MG63 (cell line): ENCODE measurements around the gene IFITM1. TPM values are rescaled to one million over a fixed set of nuclear protein-coding genes. Genes with fewer than 3 reads are reported as not detected.
"Not testable (repeated sequence)": the region's sequence is repeated elsewhere in the genome, so short reads cannot be mapped to it uniquely, and the experiment has no call there.

Source experiments
- DNase-seq: peaks from one replicate; pipeline ENCODE4 v3.0.0-alpha.2; 2020
- H3K27me3 ChIP-seq: fragments of 250-450 bp; sonication (Bioruptor Pico); 2 replicates; pipeline ENCODE4 v1.5.1; 2020; ENCODE audit warnings: mild to moderate bottlenecking, moderate library complexity
- H3K36me3 ChIP-seq: fragments of 250-450 bp; sonication (Bioruptor Pico); 2 replicates; pipeline ENCODE4 v1.5.1; 2020; ENCODE audit warnings: mild to moderate bottlenecking, moderate library complexity
- H3K4me3 ChIP-seq: fragments of 250-450 bp; sonication (Bioruptor Pico); 2 replicates; pipeline ENCODE4 v1.5.1; 2020; ENCODE audit warnings: mild to moderate bottlenecking, moderate library complexity
- H3K9me3 ChIP-seq: fragments of 250-450 bp; sonication (Bioruptor Pico); 2 replicates; pipeline ENCODE4 v1.5.1; 2020; ENCODE audit warnings: mild to moderate bottlenecking, moderate library complexity
- total RNA-seq: library from RNA; depleted of rRNA; stranded (reverse); fragments of >200 nt; shearing (Covaris generic); gene quantifications from 2 replicates; pipeline ENCODE4 v1.2.3, GENCODE V29; 2014; ENCODE audit warnings: low replicate concordance

The IFITM1 gene
- total RNA-seq, 1 experiment from 2014 or later: 62.6 TPM

DNA sequence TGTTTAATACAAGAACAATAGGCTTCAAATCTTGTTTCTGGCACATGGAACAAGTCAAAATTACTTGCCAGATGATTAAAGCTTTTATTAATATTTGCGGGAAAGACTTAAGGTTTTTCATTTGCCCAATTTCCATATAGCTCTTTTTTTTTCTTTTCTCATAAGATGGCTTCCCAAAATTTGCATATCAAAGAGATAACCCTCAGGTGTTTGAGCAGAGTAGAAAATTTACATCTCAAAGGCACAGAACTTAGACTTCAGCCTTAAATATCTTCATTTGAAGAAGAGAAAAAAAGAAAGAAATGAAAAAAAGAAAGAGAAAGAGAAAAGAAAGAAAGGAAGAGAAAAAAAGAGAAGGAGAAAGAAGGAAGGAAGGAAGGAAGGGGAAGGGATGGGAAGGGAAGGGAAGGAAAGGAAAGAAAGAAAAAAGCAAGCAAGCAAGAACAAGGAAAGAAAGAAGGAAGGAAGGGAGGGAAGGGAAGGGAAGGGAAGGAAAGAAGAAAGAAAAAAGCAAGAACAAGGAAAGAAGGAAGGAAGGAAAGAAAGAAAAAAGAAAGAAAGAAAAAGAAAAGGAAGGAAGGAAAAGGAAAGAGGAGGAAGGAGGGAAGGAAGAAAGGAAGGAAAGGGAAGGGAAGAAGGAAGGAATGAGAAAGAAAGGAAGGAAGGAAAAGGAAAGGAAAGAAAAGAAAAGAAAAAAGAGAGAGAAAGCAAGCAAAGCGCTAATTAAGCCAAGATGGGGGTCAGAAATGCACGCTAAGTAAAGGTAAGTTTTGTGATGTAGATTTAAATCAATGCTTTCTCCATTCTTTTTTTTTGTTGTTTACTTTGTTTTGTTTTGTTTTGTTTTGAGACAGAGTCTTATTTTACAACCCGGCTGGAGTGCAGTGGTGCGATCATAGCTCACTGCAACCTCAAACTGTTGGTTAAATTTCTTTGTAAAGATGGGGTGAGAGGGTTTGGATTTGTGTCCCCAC is 27.0 kb downstream of the IFITM1 start:
- Histone ChIP-seq H3K27me3 (no peaks in the 10 kb centered on the region), H3K36me3 (no peaks in the 10 kb centered on the region), H3K9me3 (no peaks in the 10 kb centered on the region), H3K4me3 (no peak overlapping the region)
- DNase-seq: no peak

DNA sequence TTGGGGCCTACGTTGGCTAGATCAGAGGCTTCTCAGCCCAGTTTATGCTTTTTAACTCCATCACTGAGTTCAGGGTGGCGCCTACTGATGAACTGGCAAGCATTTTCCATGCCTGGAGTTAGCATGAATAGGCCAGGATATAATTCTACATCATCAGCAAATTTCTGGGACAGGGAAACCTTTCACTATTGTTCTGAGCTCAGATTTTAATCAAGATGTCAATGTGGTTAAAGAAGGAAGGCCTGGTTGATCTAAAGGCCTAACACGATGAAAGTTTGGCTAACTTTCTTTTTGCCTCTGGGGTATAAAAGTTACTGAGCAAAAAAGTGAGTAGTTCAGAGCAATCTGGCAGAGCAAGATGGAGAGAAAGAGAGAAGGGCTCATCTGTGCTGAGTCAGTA is 28.5 kb downstream of the IFITM1 start:
- DNase-seq: no peak
- no peaks in the 10 kb centered on the region for H3K27me3 ChIP-seq

DNA sequence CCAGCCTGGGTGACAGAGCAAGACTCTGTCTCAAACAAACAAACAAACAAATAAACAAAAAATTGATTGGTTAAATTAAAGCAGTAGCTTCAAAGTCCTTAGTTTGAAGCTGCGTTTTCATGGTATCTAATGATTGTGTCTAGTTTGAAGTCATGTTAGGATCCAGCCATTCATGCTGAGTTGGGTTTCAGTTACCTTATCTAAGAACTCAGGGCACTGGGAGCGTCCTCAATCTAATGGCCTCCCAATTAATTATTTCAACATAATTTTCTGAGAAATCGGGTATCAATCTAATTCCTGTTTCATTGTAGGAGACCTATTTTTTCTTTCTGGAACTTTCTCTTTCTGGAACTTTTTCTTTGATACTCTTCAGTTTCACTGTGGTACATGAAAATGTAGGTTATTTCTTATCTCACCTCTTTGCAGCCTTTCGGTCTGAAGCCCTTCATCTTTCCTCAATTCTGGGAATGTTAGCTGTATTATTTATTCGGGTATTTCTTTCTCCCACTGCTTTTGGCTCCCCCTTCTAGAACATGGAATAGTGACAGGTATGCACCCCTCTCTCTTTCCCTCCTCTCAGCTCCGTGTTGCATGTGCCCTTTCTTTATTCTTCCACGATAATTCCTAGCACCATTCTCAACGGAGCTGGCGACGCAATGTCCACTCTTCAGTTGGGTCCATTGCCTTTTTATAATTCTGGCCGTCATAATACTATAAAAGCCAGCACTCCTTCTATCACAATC is 31.2 kb downstream of the IFITM1 start:
- H3K36me3 ChIP-seq: no peaks in the 10 kb centered on the region
- no peak overlapping the region for H3K4me3 ChIP-seq
- H3K9me3 ChIP-seq: no peaks in the 10 kb centered on the region
- H3K27me3 ChIP-seq: no peaks in the 10 kb centered on the region
- DNase-seq: no peak

More for the DNA sequence above, 28.5 kb downstream of the IFITM1 start:
- Histone ChIP-seq H3K4me3 (no peak overlapping the region), H3K36me3 (no peaks in the 10 kb centered on the region), H3K9me3 (no peaks in the 10 kb centered on the region)

DNA sequence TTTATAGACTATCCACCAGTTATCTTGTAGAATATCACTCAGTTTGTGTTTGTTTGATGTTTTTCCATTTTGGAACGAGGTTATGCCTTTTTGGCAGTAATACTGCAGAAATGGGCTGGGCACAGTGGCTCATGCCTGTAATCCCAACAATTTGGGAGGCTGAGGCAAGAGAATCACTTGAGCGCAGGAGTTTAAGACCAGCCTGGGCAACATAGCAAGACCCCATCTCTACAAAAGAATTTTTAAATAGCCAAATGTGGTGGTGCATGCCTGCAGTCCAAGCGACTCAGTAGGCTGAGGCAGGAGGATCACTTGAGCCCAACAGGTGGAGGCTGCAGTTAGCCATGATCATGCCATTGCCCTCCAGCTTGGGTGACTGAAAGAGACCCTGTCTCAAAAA is 32.7 kb downstream of the IFITM1 start:
- no peaks in the 10 kb centered on the region for H3K27me3 ChIP-seq
- DNase-seq: no peak
- no peaks in the 10 kb centered on the region for H3K36me3 ChIP-seq
- no peaks in the 10 kb centered on the region for H3K9me3 ChIP-seq
- H3K4me3 ChIP-seq: no peak overlapping the region

DNA sequence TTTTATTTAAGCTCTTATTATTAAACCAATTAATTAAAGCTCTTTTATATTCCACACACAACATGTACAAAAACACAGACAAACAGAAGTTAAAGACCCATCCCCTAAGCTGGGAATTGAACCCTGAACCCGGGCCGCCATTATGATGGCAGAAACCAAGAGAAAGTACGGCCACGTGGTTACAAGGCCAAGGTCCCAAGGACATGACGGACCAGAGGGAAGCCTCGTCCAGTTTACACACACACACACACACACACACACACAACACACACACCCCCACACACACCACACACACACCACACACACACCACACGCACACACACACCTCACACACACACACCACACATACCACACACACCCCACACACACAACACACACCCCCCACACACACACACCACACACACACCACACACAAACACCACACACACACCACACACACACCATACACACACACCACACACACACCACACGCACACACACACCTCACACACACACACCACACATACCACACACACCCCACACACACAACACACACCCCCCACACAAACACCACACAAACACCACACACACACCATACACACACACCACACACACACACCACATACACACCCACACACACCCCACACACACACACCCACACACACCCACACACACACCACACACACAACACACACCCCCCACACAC is 35.6 kb downstream of the IFITM1 start:
- not testable (repeated sequence) for H3K36me3 ChIP-seq, H3K9me3 ChIP-seq, H3K4me3 ChIP-seq, H3K27me3 ChIP-seq, DNase-seq

DNA sequence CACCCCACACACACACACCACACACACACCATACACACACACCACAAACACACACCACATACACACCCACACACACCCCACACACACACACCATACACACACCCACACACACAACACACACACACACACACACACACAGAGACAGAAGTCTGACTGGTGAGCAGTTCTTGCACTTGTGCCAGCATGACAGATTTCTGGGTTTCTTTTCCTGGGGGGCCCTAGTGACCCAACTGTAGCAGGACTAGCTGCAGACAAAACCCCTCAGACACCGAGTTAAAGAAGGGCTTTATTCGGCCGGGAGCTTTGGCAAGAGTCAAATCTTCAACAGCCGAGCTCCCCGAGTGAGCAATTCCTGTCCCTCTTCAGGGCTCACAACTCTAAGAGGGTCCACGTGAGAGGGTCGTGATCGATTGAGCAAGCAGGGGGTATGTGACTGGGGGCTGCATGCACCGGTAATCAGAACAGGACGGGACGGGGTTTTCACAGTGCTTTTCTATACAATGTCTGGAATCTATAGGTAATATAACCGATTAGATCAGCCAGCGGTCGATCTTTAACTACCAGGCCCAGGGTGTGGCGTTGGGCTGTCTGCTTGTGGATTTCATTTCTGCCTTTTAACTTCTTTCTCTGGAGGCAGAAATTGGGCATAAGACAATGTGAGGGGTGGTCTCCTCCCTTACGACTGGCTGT is 36.3 kb downstream of the IFITM1 start:
- DNase-seq, H3K36me3 ChIP-seq, H3K9me3 ChIP-seq, H3K27me3 ChIP-seq, H3K4me3 ChIP-seq: not testable (repeated sequence)

DNA sequence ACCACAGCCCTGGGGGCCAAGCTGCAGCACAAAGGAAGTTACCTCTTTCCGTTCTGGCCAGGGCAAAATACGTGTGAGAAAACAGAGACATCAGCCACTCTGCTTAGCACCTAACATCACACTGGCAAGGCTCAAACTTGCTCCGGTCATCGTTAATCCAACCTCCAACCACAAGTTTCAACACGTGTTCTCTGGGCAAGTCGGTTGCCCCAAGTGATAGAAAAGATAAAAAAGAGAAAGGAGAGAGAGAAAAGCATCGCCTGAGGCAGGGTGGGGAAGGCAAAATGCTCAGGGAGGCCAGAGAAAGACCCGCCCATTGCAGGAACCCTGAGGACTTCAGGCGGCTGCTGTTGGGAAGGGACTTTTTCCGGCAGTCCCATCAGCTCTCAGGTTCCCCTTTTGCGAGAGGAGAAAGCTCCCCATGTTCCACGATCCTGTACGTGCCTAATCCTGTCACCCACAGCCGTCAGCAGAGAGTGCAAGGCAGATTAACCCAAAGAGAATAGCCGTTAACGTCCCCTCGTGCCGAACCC is 36.9 kb downstream of the IFITM1 start:
- Histone ChIP-seq H3K36me3 (no peaks in the 10 kb centered on the region), H3K4me3 (no peak overlapping the region), H3K9me3 (no peaks in the 10 kb centered on the region), H3K27me3 (no peaks in the 10 kb centered on the region)
- no peak for DNase-seq

DNA sequence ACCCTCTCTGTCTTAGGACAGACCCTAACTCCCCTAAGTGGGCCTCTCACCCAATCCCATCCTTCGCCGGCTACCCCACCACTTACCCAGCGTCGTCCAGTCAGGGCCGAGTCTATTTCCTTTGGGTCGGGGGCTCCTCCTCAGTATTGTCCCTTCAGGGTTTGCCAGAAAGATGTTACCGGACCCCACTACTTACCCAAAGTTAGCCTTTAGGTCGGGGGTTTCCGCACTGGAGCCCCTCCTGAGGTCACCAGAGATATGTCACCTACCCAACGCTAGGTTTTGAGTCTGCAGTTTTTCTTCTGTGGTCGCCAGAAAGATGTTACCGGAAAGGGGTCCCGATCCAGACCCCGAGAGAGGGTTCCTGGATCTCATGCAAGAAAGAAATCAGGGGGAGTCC is 37.6 kb downstream of the IFITM1 start:
- DNase-seq: no peak
- no peak overlapping the region for H3K4me3 ChIP-seq
- H3K9me3 ChIP-seq: no peaks in the 10 kb centered on the region
- no peaks in the 10 kb centered on the region for H3K36me3 ChIP-seq
- no peaks in the 10 kb centered on the region for H3K27me3 ChIP-seq

DNA sequence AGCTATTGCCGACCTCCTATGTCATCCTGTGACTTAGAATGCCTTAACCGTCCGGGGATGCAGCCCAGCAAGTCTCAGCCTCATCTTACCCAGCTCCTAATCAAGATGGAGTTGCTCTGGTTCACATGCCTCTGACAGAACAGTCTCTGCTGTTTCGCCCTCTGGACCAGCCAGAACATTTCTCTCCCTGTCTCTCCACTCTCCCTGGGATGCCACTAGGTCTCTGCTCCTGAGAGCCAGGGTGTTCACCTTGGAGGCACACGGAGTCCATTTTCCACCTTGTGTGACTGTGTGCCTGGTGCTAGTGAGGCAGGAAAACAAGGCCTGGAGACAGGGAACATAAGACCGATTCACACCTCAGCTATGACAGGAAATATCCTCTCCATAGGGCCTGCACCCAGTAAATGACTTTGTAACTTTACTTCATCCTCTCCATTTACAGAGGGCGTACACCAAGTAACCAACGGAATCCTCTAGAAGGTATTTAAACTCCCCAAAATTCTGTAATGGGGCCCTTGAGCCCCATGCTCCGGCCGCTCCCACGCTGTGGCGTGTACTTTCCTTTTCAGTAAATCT is 38.7 kb downstream of the IFITM1 start:
- no peak overlapping the region for H3K4me3 ChIP-seq
- no peak for DNase-seq
- no peaks in the 10 kb centered on the region for H3K9me3 ChIP-seq
- no peaks in the 10 kb centered on the region for H3K36me3 ChIP-seq
- H3K27me3 ChIP-seq: no peaks in the 10 kb centered on the region

DNA sequence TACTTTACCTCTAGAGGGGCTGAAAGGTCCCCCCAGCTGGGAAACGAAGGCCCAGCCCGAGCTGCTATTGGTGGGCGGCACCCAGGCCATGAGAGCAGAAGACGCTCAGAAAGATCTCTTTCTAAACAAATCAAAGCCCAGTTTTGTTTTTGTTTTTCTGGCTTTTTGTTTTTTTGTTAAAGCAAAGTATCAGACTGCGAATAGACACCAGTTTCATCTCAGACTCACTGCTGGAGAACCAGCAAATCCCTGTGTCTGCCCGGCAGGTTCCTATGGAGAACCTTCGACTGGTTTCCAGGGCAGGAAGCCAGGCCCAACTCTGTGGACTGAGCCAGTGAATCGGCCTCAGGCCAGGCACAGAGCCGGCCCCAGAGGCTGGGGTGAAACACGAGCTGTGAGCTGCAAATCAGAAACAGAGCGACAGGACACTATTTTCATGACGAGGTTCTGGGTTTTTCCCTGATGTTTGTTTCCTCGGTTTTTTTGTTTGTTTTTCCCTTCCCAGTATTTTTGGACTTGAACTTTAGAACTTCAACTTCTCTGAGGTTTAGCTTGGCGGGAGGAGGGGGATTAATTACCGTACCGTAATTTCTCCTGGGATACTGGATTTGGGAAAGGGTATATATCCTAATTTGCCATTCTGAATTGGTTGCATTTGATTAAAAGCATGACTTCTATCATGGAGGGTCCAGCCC is 39.5 kb downstream of the IFITM1 start:
- H3K9me3 ChIP-seq: no peaks in the 10 kb centered on the region
- no peak overlapping the region for H3K4me3 ChIP-seq
- H3K27me3 ChIP-seq: no peaks in the 10 kb centered on the region
- peak; percentile 88 for DNase-seq
- H3K36me3 ChIP-seq: no peaks in the 10 kb centered on the region

DNA sequence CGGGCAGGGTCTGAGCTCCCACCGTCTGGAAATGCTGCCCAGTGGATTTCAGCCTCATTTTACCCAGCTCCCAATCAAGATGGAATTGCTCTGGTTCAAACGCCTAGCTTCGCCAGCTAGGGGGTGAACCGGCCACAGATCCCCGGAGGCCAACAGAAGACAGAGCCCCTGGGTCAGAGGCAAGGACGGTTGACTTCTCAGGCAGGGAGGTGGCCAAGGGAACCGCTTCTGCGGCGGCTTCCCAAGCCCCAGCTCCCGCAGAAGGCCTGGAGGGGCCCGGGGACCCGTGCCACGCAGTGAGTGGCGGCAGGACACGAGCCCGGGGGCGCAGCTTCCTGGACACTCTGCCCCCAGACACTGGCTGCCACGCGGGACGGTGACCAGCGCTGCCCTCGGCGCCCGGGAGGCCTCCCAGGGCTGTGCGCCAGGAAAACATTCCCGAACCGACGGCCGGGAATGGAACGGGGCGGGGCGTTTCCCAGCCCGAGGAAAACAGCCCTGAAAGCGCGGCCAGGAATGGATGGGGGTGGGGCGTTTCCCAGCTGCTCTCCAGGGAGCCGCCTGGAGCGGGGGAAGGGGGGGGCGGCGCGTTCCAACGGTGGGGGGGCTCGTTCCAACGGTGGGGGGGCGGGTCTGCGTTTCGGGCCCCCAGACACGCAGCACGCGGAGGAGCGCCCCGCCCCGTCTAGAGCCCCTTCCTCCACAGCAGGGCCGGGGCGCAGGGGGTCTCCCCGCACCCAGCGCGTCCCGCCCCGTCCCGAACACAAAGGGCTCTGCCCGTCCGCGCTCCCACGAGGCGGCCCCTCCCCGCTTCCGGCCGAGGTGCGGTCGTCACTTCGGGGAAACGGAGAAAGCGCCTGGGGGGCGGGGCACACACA is 42.0 kb downstream of the IFITM1 start:
- peak; percentile 95 for DNase-seq
- Histone ChIP-seq H3K9me3 (no peaks in the 10 kb centered on the region), H3K36me3 (no peaks in the 10 kb centered on the region), H3K4me3 (peak overlapping the region; percentile 39), H3K27me3 (no peaks in the 10 kb centered on the region)

DNA sequence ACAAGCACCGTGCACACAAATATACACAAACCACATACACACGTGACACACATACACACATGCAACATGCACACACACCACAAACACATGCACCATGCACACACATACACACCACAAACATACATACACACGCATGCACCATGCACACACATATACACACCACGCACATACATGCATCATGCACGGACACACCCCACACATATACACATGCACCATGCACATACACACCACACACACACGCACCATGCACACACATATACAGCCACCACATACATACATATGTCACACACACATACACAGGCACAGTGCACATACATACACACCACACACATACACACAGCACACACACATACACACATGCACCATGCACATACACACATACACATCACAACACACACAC is 42.8 kb downstream of the IFITM1 start:
- H3K9me3 ChIP-seq: peaks cover 2% of the 10 kb centered on the region; the same call in 1 of the 2 replicates
- no peak overlapping the region for H3K4me3 ChIP-seq
- DNase-seq: no peak
- H3K36me3 ChIP-seq: no peaks in the 10 kb centered on the region
- H3K27me3 ChIP-seq: no peaks in the 10 kb centered on the region

DNA sequence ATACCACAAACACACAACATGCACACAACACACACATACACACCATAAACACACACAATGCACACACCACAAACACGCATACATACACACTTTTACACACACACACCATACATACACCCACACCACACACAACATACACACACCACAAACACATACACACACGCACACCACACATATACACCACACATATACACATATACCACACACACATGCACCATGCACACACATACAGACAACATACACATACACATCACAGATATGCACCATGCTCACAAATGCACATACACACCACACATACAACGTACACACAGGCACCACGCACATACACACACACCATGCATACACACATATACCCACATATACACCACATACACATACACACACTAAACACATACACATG is 43.7 kb downstream of the IFITM1 start:
- H3K27me3 ChIP-seq: no peaks in the 10 kb centered on the region
- no peaks in the 10 kb centered on the region for H3K36me3 ChIP-seq
- peaks cover 2% of the 10 kb centered on the region; the same call in 1 of the 2 replicates for H3K9me3 ChIP-seq
- no peak for DNase-seq
- no peak overlapping the region for H3K4me3 ChIP-seq

DNA sequence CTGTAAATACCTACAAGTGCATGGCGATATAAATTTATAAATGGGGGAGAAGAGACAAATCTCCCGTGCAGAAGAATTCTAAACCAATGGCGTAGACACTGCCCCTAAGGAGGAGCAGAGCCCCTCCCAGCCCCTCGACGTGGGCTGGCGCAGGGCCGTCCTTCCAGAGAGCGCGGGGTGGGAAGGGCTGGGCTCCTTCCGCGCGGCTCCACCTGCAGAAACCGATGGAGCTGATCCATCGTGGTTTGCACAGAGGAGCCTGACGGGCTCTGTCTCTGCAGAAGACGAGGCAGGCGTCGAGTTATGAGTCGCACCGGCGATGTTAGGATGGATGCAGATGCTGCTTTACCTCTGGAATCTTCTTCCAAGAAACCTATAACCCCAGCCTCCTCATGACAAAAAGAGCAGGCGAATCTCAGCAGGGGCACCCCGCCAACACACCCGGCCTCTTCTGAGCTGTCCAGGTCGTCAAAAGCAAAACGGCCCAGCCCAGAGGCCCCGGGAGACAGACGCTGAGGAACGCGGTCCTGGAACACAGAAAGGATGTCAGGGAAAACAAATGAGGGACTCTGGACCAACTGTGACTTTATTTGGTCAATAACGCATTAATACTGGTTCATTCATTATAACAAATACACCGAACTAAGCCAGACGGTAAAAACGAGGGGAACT is 44.4 kb downstream of the IFITM1 start:
- H3K36me3 ChIP-seq: no peaks in the 10 kb centered on the region
- H3K4me3 ChIP-seq: no peak overlapping the region
- no peak for DNase-seq
- H3K27me3 ChIP-seq: no peaks in the 10 kb centered on the region
- peaks cover 2% of the 10 kb centered on the region; the same call in 1 of the 2 replicates for H3K9me3 ChIP-seq
